NCI-H82 (cell line): ENCODE data around the gene SCAP.
A peak's percentile ranks its signal among the peaks of the same experiment; 100 is the strongest.
"Not testable (repeated sequence)": the region's sequence is repeated elsewhere in the genome, so short reads cannot be mapped to it uniquely, and the experiment has no call there.

Experiments
- DNase-seq: peaks from one replicate; lab custom pipeline; 2025; lab: John Stamatoyannopoulos, UW

The SCAP gene

DNA sequence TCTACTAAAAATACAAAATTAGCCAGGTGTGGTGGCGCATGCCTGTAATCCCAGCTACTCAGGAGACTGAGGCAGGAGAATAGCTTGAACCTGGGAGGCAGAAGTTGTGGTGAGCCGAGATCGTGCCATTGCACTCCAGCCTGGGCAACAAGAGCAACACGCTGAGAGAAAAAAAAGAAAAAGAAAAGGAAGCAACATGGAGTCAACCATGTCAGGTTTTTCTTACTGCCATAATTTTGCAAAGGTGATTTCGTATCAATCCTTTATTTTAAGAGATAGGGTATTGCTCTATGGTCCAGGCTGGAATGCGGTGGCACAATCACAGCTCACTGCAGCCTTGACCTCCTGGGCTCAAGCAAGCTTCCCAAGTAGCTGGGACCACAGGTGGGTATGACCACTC is 4.5 kb upstream of the SCAP start:
- DNase-seq = not testable (repeated sequence)

DNA sequence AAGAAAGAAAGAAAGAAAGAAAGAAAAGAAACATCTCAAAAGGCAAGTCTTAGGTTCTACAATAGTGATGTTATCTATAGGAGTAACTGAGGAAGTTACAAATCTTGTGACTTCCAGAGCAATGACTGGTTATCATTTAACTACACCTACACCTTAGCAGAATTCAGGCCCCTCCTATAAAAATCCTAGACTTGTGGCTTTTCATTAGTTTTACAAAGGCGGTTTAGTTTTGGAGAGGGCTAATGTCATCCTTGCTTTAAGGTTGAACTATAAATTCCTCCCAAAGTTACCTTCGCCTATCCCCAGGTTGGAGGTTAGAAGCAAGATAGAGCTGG is 4.1 kb upstream of the SCAP start:
- no peak for DNase-seq

DNA sequence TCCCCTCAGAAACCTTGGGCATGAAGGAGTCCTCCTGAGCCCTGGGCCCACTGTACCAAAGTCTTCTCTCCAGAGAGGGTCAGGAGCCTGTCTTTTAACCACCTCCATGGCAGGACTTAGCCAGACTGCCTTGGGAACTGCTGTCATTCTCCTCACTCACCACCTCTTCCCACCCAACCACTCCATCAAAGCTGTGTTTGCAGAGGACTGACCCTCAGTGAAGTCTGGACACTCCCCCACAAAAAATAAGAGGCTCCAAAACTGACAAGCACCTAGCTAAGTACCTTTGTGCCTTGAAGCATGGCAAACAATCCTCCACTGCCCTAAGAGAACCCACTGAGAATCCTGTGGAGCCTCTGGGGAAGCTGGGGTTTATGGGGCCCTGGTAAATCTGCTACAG is 2.3 kb upstream of the SCAP start:
- DNase-seq = no peak

- DNase-seq = no peak
Measured at GRCh38 chr3:47476644-47477199, 981 bp upstream of the SCAP start.

DNA sequence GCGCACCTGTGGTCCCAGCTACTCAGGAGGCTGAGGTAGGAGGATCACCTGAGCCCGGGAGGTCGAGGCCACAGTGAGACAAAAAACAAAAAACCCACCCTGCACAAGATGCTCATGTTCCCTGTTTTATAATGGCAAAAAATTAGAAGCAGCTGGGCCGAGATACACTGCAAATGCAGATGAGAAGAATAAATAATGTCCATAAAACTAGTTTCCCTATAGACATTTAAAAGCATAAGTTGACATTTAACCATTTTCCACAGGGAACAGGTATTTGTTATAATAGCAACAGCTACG is 537 bp upstream of the SCAP start:
- DNase-seq = no peak

GRCh38 chr3:47475029-47475569 is 642 bp downstream of the SCAP start:
- peak; percentile 43 for DNase-seq

GRCh38 chr3:47473391-47473790 is 2.4 kb downstream of the SCAP start:
- no peak for DNase-seq

DNA sequence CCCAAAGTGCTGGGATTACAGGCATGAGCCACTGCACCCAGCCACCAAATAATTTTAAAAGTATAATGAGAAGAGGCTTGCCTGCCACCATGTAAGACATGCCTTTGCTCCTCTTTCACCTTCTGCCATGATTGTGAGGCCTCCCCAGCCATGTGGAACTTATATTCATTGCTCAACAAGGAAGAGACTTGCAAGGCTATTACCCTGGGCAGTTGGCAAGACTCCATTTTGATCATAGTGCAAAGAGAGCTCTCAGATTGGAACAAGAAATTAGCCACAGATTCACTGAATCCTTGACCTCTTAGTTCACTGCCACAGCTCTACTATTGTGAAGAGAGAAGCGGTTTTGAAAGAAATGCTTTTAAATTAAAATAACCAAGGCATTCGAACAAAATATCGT is 6.1 kb downstream of the SCAP start:
- no peak for DNase-seq

DNA sequence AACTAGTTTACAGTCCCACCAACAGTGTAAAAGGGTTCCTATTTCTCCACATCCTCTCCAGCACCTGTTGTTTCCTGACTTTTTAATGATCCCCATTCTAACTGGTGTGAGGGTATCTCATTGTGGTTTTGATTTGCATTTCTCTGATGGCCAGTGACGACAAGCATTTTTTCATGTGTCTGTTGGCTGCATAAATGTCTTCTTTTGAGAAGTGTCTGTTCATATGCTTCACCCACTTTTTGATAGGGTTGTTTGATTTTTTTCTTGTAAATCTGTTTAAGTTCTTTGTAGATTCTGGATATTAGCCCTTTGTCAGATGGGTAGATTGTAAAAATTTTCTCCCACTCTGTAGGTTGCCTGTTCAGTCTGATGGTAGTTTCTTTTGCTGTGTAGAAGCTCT is 7.4 kb downstream of the SCAP start:
- DNase-seq = not testable (repeated sequence)

DNA sequence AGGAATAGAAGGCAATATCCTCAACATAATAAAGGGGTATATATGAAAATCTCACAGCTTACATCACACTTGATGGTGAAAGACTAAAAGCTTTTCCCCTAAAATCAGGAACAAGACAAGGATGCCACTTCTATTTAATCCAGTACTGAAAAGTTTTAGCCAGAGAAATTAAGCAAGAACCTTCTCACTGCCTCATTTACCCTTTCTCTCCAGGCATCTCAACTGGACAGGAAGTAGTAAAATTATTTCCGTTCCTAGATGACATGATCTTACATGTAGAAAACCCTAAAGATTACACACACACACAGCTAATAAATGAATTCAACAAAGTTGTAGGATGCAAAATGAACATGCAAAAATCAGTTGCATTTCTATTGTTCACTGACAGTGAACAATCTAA is 11.2 kb downstream of the SCAP start:
- no peak for DNase-seq

GRCh38 chr3:47459534-47460085 is 16.1 kb downstream of the SCAP start:
- not testable (repeated sequence) for DNase-seq

DNA sequence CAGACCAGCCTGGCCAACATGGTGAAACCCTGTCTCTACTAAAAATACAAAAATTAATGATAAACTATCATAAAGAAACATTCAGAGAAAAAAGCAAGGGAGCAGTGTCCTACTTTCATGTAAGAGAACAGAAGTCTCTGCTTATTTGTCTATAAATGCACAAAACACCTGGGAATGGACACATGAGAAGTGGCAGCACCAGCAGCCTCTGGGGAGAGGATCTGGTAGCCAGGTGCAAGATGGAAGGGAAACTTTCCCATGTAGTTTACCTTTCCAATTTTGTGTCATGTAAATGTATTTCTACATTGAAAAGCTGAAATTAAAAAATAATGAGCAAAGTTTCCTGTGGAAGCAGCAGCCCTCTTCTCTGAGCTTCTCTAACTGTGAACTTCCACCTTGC is 18.8 kb downstream of the SCAP start:
- no peak for DNase-seq

DNA sequence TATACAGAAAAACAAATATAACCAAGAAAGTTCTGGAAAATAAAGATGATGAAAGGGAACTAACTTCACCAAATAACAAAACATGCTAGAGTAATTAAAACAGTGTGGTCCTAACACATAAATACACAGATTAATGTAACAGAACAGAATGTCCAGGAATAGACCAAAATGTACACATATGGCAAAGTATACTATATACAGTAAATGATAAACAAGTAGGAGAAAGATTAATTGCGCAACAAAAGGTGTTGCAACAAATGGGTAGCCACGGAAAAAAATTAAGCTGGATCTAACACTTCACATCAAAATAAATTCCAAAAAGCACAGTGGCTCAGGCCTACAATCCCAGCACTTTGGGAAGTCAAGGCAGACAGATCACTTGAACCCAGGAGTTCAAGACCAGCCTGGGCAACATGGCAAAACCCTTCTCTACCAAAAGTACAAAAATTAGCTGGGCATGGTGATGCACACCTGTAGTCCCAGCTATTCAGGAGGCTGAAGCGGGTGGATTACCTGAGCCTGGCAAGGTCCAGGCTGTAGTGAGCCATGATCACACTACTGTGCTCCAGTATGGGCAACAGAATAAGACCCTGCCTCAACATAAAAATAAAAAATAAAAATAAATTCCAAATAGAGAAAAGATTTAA is 19.8 kb downstream of the SCAP start:
- DNase-seq = no peak

DNA sequence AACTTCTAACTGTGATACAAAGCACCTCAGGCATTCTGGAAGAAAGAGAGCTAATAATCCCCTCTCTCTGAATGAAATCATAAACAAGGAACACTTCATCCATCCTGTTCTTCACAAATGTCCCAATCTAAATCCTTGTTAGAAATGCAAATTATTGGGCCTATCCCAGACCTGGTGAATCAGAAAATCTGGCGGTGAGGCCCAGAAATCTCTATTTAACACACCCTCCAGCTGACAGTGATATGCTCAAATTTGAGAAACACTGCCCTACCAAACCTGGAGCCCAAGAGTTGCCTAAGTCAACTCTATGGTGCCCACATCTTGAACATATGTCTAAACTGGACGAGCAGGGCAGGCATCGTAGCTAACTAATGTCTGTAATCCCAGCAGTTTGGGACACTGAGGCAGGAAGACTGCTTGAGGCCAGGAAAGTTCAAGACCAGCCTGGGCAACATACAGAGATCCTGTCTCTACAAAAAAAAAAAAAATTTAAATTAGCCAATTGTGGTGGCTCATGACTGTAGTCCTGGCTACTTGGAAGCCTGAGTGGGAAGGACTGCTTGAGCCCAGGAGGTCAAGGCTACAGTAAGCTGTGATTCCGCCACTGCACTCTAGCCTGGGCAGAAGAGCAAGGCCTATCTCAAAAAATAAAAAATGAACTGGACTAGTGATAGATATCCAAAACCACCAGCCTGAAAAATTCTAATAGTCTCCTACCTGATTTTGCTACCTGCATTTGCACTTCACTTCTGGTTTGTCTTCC is 23.1 kb downstream of the SCAP start:
- DNase-seq = no peak

DNA sequence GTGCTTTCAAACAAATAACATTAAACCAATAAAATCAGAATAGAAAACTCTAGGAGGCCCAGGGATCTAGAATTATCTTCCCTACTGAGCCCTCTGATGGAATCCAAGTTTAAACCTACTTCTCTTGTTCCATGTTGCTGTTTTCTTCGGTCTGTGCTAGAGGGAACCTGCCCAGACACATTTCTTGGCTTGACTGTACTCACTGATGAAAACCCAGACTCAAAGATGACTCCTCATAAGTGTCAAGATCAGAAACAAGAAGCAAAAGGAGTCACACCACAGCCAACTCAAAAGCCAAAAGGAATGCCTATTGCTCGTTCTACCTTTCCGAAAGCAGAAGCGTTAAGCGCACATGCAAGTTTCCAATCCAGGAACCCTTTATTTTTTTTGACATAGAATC is 31.6 kb downstream of the SCAP start:
- DNase-seq = no peak

- DNase-seq = peak; percentile 17
Measured at GRCh38 chr3:47443611-47443995, 32.1 kb downstream of the SCAP start.

GRCh38 chr3:47441796-47442551 is 33.8 kb downstream of the SCAP start:
- DNase-seq = no peak

- DNase-seq = peak; percentile 13
Measured at GRCh38 chr3:47440131-47440530, 35.6 kb downstream of the SCAP start.

GRCh38 chr3:47436180-47436579 is 39.6 kb downstream of the SCAP start:
- DNase-seq = no peak

DNA sequence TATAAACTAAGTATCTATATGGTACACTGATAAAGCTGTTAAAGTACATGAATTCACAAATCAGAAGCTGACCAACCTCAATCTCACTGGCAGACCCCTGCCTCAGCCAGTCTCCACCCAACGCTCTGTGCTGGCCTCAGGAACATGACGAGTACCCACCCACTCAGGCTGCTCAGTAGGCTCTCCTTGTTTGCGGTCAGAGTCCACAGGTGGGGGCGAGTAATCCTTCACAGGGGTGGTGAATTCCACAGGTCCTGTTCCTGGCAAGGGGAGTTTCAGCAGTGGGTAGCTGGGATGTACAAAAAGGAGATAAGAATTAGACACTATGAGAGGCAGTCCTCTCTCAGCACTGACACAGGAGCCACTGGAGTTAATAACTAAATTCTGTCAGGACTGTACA is 40.9 kb downstream of the SCAP start:
- DNase-seq = no peak

DNA sequence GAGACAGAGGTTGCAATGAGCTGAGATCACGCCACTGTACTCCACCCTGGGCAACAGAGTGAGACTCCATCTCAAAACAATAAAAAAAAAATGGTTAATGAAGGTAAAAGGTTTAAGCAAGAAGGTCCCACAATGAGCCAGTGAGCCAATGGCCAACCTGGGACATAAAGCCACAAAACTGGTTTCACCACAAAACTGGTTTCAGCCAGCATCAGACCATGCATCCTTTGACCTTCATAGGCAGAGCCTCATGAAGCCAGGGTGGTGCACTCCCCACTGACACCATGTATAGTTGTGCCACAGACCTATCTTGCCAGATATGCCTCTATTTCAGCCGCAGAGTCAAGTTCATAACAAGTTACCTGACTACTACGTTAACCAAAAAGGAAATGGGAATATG is 41.9 kb downstream of the SCAP start:
- no peak for DNase-seq

GRCh38 chr3:47432673-47433072 is 43.1 kb downstream of the SCAP start:
- no peak for DNase-seq

DNA sequence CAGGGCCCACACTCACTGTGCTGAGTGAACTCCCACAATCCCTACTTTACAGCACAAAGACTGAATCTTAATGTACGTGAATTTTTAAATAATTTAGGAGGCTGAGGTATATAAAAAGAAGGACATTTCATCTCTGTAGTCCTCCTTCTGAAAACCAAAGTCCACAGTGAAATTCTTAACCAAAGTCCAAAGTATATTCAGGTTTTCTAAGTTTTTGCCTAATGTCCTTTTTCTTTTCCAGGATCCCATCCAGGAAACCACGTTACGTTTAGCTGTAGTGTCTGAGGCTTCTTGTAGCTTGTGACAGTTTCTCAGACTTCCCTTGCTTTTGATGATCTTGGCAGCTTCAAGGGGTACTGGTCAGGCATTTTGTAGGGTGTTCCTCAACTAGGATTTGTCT is 44.5 kb downstream of the SCAP start:
- no peak for DNase-seq
